ENCODE data around the gene FIZ1.
A peak's percentile ranks its signal among the peaks of the same experiment; 100 is the strongest.

The FIZ1 gene

GRCh38 chr19:55640577-55641425 is 41.5 kb upstream of the FIZ1 start, which contains the start of gene ZNF580:
Gene ZNF580, plus strand, starts transcription at chr19:55641002. Its CDS starts 1,507 bp downstream, at chr19:55642509.
- Mint-ChIP-seq H3K27me3 (no peaks in the 10 kb centered on the region), H3K9me3 (peaks cover 0 to 6% of the 10 kb centered on the region in 2 donors), H3K4me1 (peaks cover 70% of the 10 kb centered on the region), H3K4me3 (peak within 1 kb of the TSS; percentile 96 to 98), H3K27ac (peak within 1 kb of the TSS; percentile 94 to 96)
- DNase-seq = peak; percentile 74 to 75
- ATAC-seq = peak; percentile 53

- ATAC-seq (peak; percentile 37), DNase-seq (peak; percentile 80 to 82)
- Mint-ChIP-seq H3K27me3 (no peaks in the 10 kb centered on the region), H3K4me1 (peaks cover 70% of the 10 kb centered on the region), H3K27ac (peak overlapping the region; percentile 81 to 87), H3K4me3 (peak overlapping the region; percentile 79 to 96), H3K9me3 (peaks cover 0 to 6% of the 10 kb centered on the region in 2 donors)
Measured at GRCh38 chr19:55640043-55640576, 40.8 kb upstream of the FIZ1 start.

- Mint-ChIP-seq H3K9me3 (peaks cover 0 to 6% of the 10 kb centered on the region in 2 donors), H3K4me3 (peak overlapping the region; percentile 59 to 64), H3K4me1 (peaks cover 70% of the 10 kb centered on the region), H3K27ac (no peak overlapping the region), H3K27me3 (no peaks in the 10 kb centered on the region)
- ATAC-seq = no peak
- peak; percentile 62 to 76 for DNase-seq
Measured at GRCh38 chr19:55638864-55639359, 39.6 kb upstream of the FIZ1 start.

GRCh38 chr19:55637534-55637933 is 38.2 kb upstream of the FIZ1 start:
- H3K4me3 Mint-ChIP-seq = peak overlapping the region; percentile 18 to 99
- no peaks in the 10 kb centered on the region for H3K27me3 Mint-ChIP-seq
- H3K27ac Mint-ChIP-seq = peak overlapping the region in 1 of 2 donors; percentile 55

GRCh38 chr19:55636723-55637122 is 37.4 kb upstream of the FIZ1 start:
- Mint-ChIP-seq H3K27ac (peak overlapping the region; percentile 85 to 100), H3K27me3 (no peaks in the 10 kb centered on the region), H3K4me1 (peaks cover 69% of the 10 kb centered on the region), H3K4me3 (peak overlapping the region; percentile 96 to 99), H3K9me3 (peaks cover 0 to 6% of the 10 kb centered on the region in 2 donors)
- DNase-seq = no peak
- ATAC-seq = no peak

More at GRCh38 chr19:55637534-55637933, 38.2 kb upstream of the FIZ1 start:
- DNase-seq (no peak), ATAC-seq (no peak)
- H3K4me1 Mint-ChIP-seq = peaks cover 61% of the 10 kb centered on the region
- H3K9me3 Mint-ChIP-seq = peaks cover 0 to 6% of the 10 kb centered on the region in 2 donors

- ATAC-seq = no peak
- peaks cover 74% of the 10 kb centered on the region for H3K4me1 Mint-ChIP-seq
Measured at GRCh38 chr19:55635856-55636440, 36.6 kb upstream of the FIZ1 start.

GRCh38 chr19:55635334-55635717 is 36.0 kb upstream of the FIZ1 start:
- H3K9me3 Mint-ChIP-seq = peaks cover 0 to 6% of the 10 kb centered on the region in 2 donors
- ATAC-seq = no peak

More at GRCh38 chr19:55635856-55636440, 36.6 kb upstream of the FIZ1 start:
- H3K27me3 Mint-ChIP-seq = no peaks in the 10 kb centered on the region
- no peak for DNase-seq
- peak overlapping the region; percentile 96 to 99 for H3K4me3 Mint-ChIP-seq
- H3K9me3 Mint-ChIP-seq = peaks cover 0 to 6% of the 10 kb centered on the region in 2 donors
- peak overlapping the region; percentile 100 for H3K27ac Mint-ChIP-seq

GRCh38 chr19:55633861-55634260 is 34.5 kb upstream of the FIZ1 start:
- no peak for DNase-seq
- H3K4me1 Mint-ChIP-seq = peaks cover 59% of the 10 kb centered on the region
- H3K27me3 Mint-ChIP-seq = no peaks in the 10 kb centered on the region
- peaks cover 0 to 6% of the 10 kb centered on the region in 2 donors for H3K9me3 Mint-ChIP-seq
- H3K4me3 Mint-ChIP-seq = no peak overlapping the region
- no peak for ATAC-seq
- H3K27ac Mint-ChIP-seq = no peak overlapping the region

More at GRCh38 chr19:55635334-55635717, 36.0 kb upstream of the FIZ1 start:
- no peaks in the 10 kb centered on the region for H3K27me3 Mint-ChIP-seq
- H3K4me1 Mint-ChIP-seq = peaks cover 72% of the 10 kb centered on the region
- DNase-seq = no peak
- peak overlapping the region; percentile 96 to 99 for H3K4me3 Mint-ChIP-seq
- H3K27ac Mint-ChIP-seq = peak overlapping the region; percentile 100

- Mint-ChIP-seq H3K27ac (no peak overlapping the region), H3K4me3 (peak overlapping the region; percentile 16 to 28), H3K4me1 (peaks cover 49% of the 10 kb centered on the region), H3K9me3 (no peaks in the 10 kb centered on the region), H3K27me3 (peaks cover 9% of the 10 kb centered on the region)
- peak; percentile 70 for ATAC-seq
- peak; percentile 86 to 87 for DNase-seq
Measured at GRCh38 chr19:55632463-55632834, 33.1 kb upstream of the FIZ1 start.

GRCh38 chr19:55626350-55626749 is 27.0 kb upstream of the FIZ1 start:
- ATAC-seq = peak; percentile 75
- no peak overlapping the region for H3K27ac Mint-ChIP-seq

GRCh38 chr19:55625004-55625326 is 25.6 kb upstream of the FIZ1 start:
- DNase-seq (no peak), ATAC-seq (no peak)
- Mint-ChIP-seq H3K4me3 (peak overlapping the region; percentile 91 to 96), H3K4me1 (peaks cover 56% of the 10 kb centered on the region), H3K9me3 (peaks cover 3 to 6% of the 10 kb centered on the region in 2 donors), H3K27me3 (peaks cover 9% of the 10 kb centered on the region), H3K27ac (peak overlapping the region in 1 of 2 donors; percentile 99)

More at GRCh38 chr19:55626350-55626749, 27.0 kb upstream of the FIZ1 start:
- Mint-ChIP-seq H3K4me1 (peaks cover 44% of the 10 kb centered on the region), H3K4me3 (peak overlapping the region; percentile 65 to 66), H3K9me3 (peaks cover 3 to 6% of the 10 kb centered on the region in 2 donors), H3K27me3 (peaks cover 9% of the 10 kb centered on the region)
- peak; percentile 47 to 67 for DNase-seq

GRCh38 chr19:55624109-55625003 is 25.0 kb upstream of the FIZ1 start, which contains the start of gene ZNF784:
Gene ZNF784, minus strand, starts transcription at chr19:55624566. Its CDS starts 5 bp downstream, at chr19:55624561.
- Mint-ChIP-seq H3K27me3 (peaks cover 9% of the 10 kb centered on the region), H3K4me3 (peak within 1 kb of the TSS; percentile 91 to 96), H3K27ac (peak within 1 kb of the TSS; percentile 99), H3K9me3 (peaks cover 3 to 6% of the 10 kb centered on the region in 2 donors), H3K4me1 (peaks cover 62% of the 10 kb centered on the region)
- DNase-seq (peak; percentile 93), ATAC-seq (peak; percentile 65)

GRCh38 chr19:55623561-55623960 is 24.2 kb upstream of the FIZ1 start:
- ATAC-seq = no peak
- Mint-ChIP-seq H3K4me1 (peaks cover 68% of the 10 kb centered on the region), H3K27ac (no peak overlapping the region), H3K4me3 (no peak overlapping the region), H3K9me3 (peaks cover 3 to 6% of the 10 kb centered on the region in 2 donors), H3K27me3 (peaks cover 9% of the 10 kb centered on the region)
- no peak for DNase-seq

GRCh38 chr19:55623130-55623529 is 23.8 kb upstream of the FIZ1 start:
- H3K27ac Mint-ChIP-seq = no peak overlapping the region
- DNase-seq (no peak), ATAC-seq (no peak)
- H3K4me3 Mint-ChIP-seq = no peak overlapping the region
- H3K9me3 Mint-ChIP-seq = peaks cover 3 to 6% of the 10 kb centered on the region in 2 donors
- H3K27me3 Mint-ChIP-seq = peaks cover 7% of the 10 kb centered on the region
- peaks cover 71% of the 10 kb centered on the region for H3K4me1 Mint-ChIP-seq

All from stimulated activated naive CD8-positive, alpha-beta T cell treated with anti-CD3 and anti-CD28 coated beads, Interleukin-15, amount 100 ng/mL, for 72 hours (primary cell).